NCI-H1436 (cell line): ENCODE measurements around the gene LAMA3.

Source experiments
- DNase-seq: peaks from one replicate; lab custom pipeline; 2025; lab: John Stamatoyannopoulos, UW

Gene LAMA3

DNA sequence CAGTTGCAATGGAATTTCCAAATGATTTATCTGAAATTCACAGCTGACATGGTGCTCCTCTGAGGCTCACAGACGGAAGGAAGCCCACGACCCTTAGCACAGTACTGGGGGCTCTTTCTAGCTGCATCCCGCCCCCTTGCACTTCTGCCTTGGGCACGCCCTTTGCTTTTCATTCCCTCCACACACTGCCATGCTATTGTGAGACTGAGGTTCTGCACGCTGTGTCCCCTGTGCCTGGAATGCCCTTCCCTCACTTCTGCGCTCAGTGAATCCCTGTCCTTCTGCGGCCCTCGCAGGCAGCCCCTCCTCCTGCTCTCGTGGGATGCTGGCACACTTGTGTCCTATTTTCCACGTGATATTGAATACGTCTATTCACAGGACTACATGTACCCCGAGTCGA, 189.9 kb downstream of the LAMA3 start:
- no peak for DNase-seq

DNA sequence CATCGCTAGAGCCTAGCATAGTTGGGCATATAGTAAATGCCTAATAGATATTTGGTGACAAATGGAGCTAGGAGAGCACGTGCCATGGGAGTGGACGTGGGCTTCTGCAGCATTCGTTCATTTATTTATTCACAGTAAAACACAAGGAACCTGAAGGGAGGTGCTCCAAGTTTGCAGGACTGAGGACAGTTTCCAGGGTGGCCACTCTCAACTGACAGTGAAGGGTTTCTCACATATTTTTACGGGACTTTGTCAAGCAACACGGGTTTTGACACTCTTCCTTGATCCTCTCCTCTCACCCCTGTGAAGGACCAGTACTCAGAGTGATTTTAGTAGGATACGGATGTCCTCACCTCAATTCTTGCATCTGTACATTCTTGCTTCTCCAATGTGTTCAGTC, 190.3 kb downstream of the LAMA3 start:
- DNase-seq: no peak

DNA sequence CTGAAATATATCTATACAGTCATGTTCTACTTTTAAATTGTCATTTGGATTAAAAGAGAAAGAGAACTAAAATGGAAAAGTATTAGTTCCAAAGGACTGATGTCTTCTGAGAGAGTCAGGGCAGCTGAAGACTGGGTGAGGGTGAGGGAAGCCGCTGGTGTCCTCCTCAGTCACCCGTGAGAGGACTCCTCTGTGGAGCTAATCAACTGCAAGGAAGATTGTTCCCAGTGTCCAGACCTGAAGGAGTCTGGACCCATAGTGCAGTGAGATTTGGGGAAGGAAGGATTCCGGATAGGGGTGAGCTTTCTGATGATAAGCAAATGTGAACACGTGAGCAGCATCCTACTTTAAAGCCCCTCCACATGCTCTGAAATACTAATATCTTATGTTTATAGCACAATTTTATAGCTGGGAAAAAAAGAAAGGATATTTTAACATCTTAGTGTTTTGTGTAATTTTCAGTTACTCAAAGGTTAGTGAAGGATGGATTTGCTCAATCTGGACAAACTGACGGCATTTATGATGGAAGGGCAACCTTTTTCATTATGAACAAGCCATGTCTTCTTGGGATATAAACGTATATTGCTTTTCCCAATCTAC, 190.8 kb downstream of the LAMA3 start:
- no peak for DNase-seq

- DNase-seq: no peak
Measured at GRCh38 chr18:23880931-23881617, 191.8 kb downstream of the LAMA3 start.

DNA sequence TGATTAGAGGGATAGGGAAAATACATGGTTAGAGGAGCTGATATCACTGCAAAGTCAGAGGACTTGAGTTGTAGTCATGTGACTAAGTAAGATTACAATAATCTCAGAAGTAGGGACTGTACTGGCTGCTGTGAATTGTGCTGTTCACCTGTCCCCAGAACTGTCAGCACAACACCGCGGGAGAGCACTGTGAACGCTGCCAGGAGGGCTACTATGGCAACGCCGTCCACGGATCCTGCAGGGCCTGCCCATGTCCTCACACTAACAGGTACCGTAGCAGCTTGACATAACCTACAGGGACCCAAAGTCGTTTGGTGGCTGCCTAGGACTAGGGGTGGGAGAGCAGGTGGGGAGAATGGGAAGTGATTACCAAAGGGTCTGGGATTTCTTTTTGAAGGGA, 192.5 kb downstream of the LAMA3 start:
- peak; percentile 48 for DNase-seq

GRCh38 chr18:23882616-23883276, 193.5 kb downstream of the LAMA3 start:
- no peak for DNase-seq

GRCh38 chr18:23883277-23883790, 194.1 kb downstream of the LAMA3 start:
- DNase-seq: no peak

DNA sequence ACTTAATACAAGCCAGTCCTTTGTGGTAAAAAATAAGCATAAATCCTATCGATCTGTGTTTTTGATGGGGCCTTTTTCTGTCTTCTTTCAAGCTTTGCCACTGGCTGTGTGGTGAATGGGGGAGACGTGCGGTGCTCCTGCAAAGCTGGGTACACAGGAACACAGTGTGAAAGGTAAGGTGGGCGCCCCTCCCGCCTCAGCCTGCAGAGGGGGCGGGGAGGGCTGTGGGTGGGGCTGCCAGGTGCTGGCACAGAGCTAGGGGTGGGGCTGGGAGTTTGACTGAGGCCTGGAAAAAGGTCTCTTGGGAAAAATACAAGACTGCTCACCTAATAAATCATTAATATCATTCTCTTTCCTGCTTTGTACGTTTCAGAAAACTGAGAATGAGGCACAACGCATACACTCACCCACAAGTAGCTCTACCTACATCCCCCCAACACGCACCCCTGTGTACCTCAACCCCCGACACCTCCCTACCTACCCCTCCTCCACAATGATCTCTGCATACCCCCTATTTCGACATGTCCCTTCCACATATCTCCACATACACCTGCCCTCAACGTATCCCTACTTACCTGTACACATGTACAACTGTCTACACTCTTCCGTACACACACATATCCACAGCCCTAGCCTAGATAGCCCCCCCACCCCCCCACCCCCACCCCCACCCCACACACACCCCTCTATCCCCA, 195.6 kb downstream of the LAMA3 start:
- peak; percentile 33 for DNase-seq

GRCh38 chr18:23885750-23886149, 196.5 kb downstream of the LAMA3 start:
- no peak for DNase-seq

GRCh38 chr18:23887035-23887434, 197.8 kb downstream of the LAMA3 start:
- DNase-seq: no peak

- DNase-seq: no peak
Measured at GRCh38 chr18:23887493-23887892, 198.2 kb downstream of the LAMA3 start.

GRCh38 chr18:23888881-23889280, 199.6 kb downstream of the LAMA3 start:
- DNase-seq: peak; percentile 44

DNA sequence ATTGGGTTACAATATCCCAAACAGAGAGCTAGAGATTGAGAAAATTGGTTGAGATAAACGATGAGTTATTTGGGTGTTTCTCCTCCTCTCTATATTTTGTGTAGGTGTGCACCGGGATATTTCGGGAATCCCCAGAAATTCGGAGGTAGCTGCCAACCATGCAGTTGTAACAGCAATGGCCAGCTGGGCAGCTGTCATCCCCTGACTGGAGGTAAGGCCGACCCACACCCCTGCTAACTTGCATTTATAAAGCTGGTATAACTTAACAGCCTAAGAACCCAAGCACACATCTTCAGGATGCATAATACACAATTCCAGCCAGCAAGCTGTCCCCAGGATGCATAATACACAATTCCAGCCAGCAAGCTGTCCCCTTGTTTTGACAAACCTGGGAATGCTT, 200.7 kb downstream of the LAMA3 start:
- DNase-seq: no peak

DNA sequence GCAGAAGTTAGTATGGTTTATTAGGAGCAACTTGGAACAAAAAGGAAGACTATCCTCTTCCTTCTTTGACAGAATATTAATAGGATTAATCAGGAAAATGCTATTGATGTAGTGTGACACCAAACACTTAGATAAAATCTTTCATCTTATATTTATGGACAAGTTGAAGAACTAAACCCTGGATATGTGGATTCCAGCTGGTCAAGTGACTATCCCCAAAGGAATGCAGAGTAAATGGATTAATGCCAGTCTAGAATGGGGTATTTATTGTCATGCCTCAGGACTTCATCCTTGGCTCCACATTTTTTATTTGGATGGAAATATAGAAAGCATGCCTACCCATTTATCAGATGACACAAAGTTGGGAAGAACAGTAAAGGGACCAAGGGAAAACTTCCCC, 201.3 kb downstream of the LAMA3 start:
- no peak for DNase-seq

GRCh38 chr18:23893653-23894052, 204.4 kb downstream of the LAMA3 start:
- no peak for DNase-seq

GRCh38 chr18:23894661-23895175, 205.5 kb downstream of the LAMA3 start:
- DNase-seq: no peak

GRCh38 chr18:23897291-23897690, 208.0 kb downstream of the LAMA3 start:
- DNase-seq: no peak

DNA sequence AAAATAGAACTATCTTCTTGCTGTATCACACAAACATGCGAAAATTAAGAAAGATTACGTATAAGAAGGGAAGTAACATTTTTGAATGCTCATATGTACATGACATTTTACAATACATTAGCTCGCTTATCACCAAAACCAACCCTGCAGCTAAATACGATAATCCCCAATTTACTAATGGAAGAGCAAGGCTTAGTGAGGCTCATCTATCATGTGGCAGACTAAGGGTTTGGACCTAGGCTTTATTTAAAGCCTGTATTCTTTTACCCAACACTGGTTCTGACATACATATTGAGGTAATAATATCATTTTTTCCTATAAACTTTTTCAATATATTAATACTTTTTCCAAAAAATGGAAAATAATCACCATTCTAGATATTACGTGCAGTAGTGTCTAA, 208.5 kb downstream of the LAMA3 start:
- no peak for DNase-seq

DNA sequence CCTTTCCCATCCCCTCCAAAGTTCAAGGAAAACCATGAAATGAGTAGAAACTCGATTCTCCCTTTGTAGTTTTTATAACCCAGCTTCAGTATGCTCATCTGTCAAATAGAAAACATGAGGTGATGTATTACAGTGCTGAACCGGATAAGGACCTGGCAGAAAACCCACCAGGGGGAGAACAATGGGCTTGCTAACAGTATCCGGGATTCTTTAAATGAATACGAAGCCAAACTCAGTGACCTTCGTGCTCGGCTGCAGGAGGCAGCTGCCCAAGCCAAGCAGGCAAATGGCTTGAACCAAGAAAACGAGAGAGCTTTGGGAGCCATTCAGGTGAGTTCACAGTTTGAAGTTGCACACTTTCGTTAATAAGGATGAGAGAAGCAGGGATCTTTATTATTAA, 211.7 kb downstream of the LAMA3 start:
- no peak for DNase-seq

DNA sequence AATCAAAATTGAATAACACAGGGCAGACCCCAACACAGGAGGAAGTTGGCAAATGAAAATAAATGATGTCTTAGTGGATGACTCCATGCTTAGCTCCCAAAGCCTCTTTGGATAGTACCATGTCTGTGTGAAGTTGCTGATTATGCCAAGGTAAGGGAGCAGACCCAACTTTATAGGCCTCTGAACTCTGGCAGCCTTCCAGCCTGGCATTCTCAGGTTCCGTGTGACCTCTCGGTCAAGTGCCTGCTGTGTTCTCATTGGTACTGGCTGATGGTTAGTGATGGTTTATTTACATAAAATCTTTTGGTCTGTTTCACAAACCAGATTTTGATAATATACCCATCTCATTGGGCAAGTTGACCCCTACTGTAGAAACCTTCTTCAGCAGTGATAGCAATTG, 213.1 kb downstream of the LAMA3 start:
- no peak for DNase-seq

- no peak for DNase-seq
Measured at GRCh38 chr18:23903971-23904370, 214.7 kb downstream of the LAMA3 start.

DNA sequence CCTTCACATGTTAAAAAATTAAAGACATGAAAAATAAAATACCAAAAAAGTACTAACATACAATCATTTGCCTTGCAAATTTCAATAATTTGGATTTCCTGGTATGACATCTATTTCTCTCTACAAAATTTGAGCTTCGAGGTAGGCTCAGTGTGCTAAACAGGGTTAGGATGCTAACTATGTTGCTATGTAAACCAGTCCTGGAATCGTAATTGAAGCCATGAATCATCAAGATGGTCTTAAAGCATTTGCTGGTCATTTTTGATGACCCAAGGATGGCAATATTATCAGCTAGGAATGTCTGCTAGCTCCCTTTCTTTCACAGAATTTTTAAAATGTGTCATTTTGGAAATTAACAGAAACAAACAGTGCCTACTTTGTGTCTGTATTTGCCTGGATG, 217.4 kb downstream of the LAMA3 start:
- no peak for DNase-seq
